Hematopoietic multipotent progenitor cell treated with erythropoietin and hydrocortisone succinate and interleukin-3 and kit ligand, for 6 days (in vitro differentiated cells): Measurements from ENCODE around the gene ZNF616.

Experiments used
- DNase-seq: peaks from one replicate; pipeline ENCODE4 v3.0.0-alpha.2; 2015

The ZNF616 gene

GRCh38 chr19:52139252-52140031 is at the start of gene ZNF616:
ZNF616 (minus strand) TSS chr19:52139938; CDS start chr19:52130512, 9,426 bp downstream.
- DNase-seq = peak; percentile 97

- peak; percentile 9 for DNase-seq
Observed at GRCh38 chr19:52188822-52189734, 49.3 kb upstream of the ZNF616 start.

DNA sequence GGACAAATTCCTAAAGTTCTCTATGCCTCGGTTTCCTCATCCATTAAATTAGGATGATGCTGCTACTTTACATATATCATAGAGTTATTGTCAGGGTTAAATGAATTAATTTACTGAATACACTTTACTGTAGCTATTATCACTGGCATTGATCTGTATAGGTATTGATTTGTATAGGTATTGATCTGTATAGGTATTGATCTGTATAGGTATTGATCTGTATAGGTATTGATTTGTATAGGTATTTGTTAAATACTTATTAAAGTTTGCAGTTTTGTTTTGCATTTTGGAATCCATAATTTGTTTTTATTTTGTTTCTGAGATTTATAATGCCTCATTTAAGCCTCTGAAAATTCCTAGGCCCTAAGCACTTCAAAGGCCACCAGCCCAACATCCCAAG is 47.7 kb upstream of the ZNF616 start:
- no peak for DNase-seq

- no peak for DNase-seq
Observed at GRCh38 chr19:52176574-52176973, 36.8 kb upstream of the ZNF616 start.

GRCh38 chr19:52172347-52172746 is 32.6 kb upstream of the ZNF616 start:
- no peak for DNase-seq

DNA sequence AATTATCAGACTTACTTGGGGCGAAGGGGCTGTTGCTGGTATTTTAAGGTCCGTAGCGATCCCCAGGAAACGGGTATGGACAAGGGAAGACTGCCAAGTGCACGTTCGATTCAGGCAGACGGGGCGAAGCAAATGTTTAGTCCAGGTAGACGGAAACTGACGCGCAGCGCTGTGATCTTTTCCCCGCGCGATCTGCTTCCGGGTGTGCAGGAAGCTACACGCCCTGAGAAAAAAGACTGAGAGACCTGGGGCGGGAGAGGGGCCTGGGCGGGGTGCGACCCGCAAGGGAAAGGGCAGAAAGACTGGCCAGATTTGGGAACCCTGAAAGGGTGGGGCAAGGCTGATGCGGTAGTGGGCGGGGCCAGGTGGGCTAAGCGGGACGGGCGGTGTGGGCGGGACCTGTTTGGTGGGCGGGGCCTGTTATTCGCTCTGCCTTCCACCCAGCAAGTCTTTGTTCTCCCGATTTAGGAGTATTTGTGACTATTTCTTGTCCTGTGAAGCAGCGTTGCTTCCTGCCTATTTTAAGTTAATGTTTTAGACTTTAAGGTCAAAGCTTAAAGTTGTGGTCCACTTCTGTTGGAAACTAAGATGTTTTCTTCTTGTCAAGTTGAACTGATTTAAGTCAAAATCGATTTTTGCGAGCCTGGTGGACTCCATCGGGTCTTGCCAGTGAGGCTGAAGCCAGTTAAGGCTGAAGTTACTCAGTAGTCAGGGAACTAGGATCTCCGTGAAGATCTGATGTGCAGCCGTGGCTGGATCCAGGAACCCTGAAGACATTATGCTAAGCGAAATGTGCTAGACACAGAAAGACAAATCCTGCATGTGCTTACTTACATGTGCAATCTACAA is 31.8 kb upstream of the ZNF616 start, which contains the start of gene ZNF836:
Gene ZNF836, minus strand, starts transcription at position 301 of the 849 bp plus-strand sequence. CDS start 3,549 bp downstream, outside the sequence.
- peak; percentile 87 for DNase-seq

- DNase-seq = no peak
Observed at GRCh38 chr19:52170863-52171320, 31.2 kb upstream of the ZNF616 start.

- DNase-seq = peak; percentile 9
Observed at GRCh38 chr19:52170304-52170703, 30.6 kb upstream of the ZNF616 start.

DNA sequence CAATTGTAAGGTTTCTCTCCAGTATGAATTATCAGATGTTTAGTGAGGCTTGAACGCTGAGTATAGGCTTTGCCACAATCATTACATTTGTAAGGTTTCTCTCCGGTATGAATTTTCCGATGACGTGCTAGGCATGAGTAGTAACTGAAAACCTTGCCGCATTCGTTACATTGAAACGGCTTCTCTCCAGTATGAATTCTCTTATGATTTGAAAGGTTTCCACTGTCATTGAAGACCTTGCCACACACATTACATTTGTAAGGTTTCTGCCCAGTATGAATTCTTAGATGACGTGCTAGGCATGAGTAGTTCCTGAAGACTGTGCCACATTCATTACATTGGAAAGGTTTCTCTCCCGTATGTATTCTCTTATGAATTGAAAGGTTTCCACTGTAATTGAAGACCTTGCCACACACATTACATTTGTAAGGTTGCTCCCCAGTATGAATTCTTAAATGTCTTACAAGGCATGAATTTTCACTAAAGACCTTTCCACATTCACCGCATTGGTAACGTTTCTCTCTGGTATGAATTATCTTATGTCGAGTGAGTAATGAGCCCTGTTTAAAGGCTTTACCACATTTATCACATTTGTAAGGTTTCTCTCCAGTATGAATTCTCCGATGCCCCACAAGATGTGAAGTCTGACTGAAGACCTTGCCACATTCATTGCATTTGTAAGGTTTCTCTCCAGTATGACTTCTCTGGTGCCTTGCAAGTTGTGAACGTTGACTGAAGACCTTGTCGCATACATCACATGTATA is 16.0 kb upstream of the ZNF616 start:
- no peak for DNase-seq

DNA sequence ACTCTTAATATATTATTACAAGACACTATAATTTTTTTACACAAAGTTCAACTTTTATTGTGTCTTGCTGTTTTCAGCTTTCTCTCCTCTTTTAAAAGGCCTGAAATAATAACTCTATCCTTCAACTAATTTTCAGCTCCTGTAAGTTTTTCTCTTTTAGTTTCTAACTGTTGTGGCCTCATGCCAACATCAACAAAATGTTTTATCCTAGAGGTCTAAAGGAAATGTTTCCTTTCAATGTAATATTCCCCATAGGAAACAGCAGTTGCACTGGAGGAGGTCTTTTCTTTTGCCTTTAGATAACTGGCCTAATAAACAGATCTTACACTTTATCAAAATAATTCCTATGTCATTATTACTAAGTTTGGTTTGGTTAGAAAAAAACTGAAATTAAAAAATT is 8.5 kb upstream of the ZNF616 start:
- no peak for DNase-seq

- DNase-seq = no peak
Observed at GRCh38 chr19:52142001-52142595, 2.4 kb upstream of the ZNF616 start.

DNA sequence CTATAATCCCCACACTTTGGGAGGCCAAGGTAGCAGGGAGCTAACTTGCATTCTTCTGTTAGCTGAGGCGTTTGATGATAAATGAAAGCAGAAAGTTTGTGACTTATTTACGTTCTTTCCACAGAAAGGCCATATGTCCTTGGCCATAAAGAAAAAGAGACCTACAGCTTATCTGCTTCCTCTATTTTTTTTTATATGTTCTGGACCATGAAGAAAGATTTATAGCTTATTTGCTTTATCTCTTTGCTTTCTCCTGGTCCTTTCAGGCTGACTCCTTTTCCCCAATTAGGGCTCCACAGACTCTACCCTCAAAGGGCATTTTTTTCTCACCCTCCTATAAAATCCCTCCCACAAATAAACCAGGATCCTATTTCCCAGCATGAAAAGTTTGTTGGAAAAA is 1.5 kb upstream of the ZNF616 start:
- DNase-seq = no peak

- DNase-seq = no peak
Observed at GRCh38 chr19:52140032-52140710, 433 bp upstream of the ZNF616 start.

- DNase-seq = no peak
Observed at GRCh38 chr19:52138983-52139251, 821 bp downstream of the ZNF616 start.

GRCh38 chr19:52138278-52138982 is 1.3 kb downstream of the ZNF616 start:
- peak; percentile 63 for DNase-seq

DNA sequence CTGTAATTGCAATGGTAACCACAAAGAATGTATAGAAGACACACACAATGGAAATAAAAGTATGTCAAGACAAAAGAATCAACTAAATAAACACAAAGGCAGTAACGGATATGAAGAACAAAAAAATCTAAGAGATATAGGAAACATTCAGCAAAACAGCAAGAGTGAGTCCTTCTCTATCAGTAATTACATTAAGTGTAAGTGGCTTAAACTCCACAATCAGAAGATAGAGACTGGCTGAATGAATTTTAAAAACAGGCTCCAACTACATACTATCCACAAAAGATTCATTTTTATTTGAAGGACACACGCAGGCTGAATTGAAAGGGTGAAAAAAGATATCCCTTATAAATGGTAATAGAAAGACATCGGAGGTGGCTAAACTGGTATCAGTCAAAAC is 19.5 kb downstream of the ZNF616 start:
- DNase-seq = no peak

GRCh38 chr19:52115526-52116053 is 24.1 kb downstream of the ZNF616 start:
- DNase-seq = no peak

DNA sequence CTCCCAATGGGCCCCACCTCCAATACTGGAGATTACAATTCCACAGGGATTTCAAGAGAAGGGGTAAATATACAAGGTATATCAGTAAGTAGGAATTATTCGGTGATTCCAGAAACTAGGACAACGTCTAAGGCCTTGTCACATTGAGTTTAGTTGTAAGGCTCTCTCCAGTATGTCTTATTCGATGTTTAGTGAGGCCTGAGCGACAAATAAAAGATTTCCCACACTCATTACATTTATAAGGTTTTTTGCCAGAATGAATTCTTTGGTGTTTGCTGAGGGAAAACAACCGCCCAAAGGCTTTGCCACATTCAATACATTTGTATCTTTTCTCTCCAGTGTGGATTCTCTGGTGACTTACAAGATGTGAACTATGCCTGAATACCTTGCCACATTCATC is 25.0 kb downstream of the ZNF616 start:
- no peak for DNase-seq

- DNase-seq = no peak
Observed at GRCh38 chr19:52112624-52113023, 27.1 kb downstream of the ZNF616 start.

DNA sequence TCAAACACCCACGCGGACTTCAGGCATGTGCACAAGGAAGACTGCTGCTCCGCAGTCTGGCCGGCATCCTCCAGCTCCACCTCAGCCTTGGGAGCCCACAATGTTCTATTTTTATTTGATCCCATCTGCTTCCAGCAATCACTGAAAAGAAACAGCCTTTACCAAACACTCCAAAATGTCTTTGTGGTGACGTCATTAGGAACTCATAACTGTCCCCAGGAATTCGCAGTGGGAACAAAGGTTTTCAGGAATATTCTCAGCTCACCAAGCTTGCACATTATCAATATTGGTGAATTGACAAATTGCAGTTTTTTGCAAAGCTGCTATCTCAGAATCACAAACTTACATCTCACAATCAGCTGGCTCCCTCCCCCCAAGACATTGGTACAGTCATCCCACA is 29.0 kb downstream of the ZNF616 start:
- DNase-seq = no peak
